Immature natural killer cell (primary cell): ENCODE results near the gene SEBOX. TPM values are rescaled to one million over a fixed set of nuclear protein-coding genes. Genes with fewer than 3 reads are reported as not detected.

Experiments
- DNase-seq, 3 donors: peaks; one replicate each; pipeline ENCODE4 v3.0.0; 2022; ENCODE audit warnings: mixed read lengths in 1 of 3
- H3K27ac Mint-ChIP-seq, 6 donors: one replicate each; pipeline ENCODE4 v1.8.0; 2020; ENCODE audit warnings: mixed read lengths in 6 of 6, mild to moderate bottlenecking in 5 of 6, inconsistent platforms in 4 of 6, moderate library complexity in 3 of 6
- H3K27me3 Mint-ChIP-seq, 3 donors: one replicate each; pipeline ENCODE4 v1.8.0; 2020 to 2021; ENCODE audit warnings: low read depth in 3 of 3, mild to moderate bottlenecking in 3 of 3, mixed read lengths in 3 of 3, moderate library complexity in 3 of 3, inconsistent platforms in 1 of 3
- H3K36me3 Mint-ChIP-seq, 3 donors: one replicate each; pipeline ENCODE4 v1.8.0; 2020; ENCODE audit warnings: mixed read lengths in 3 of 3, inconsistent platforms in 2 of 3, mild to moderate bottlenecking in 2 of 3
- H3K4me1 Mint-ChIP-seq, 2 donors: one replicate each; pipeline ENCODE4 v1.8.0; 2020; ENCODE audit warnings: inconsistent platforms in 2 of 2, mild to moderate bottlenecking in 2 of 2, mixed read lengths in 2 of 2, moderate library complexity in 1 of 2
- H3K4me3 Mint-ChIP-seq, 5 donors: one replicate each; pipeline ENCODE4 v1.8.0; 2020; ENCODE audit warnings: mild to moderate bottlenecking in 5 of 5, mixed read lengths in 5 of 5, inconsistent platforms in 3 of 5, moderate library complexity in 3 of 5
- H3K9me3 Mint-ChIP-seq, 6 donors: one replicate each; pipeline ENCODE4 v1.8.0; 2020; ENCODE audit warnings: mild to moderate bottlenecking in 6 of 6, mixed read lengths in 6 of 6, inconsistent platforms in 4 of 6, moderate library complexity in 3 of 6
- polyA plus RNA-seq, 3 donors: library from polyadenylated mRNA; unstranded; fragments of 300-500 nt; fragmentation: Illumina TruSeq; gene quantifications; one replicate each; pipeline ENCODE4 v1.2.3, GENCODE V29; 2021

The SEBOX gene
- polyA plus RNA-seq, 3 donors from 2014 or later = not detected

GRCh38 chr17:28388106-28388505 lies 23.1 kb upstream of the SEBOX start:
- no peak for DNase-seq
- Mint-ChIP-seq H3K4me1 (peaks cover 20 to 27% of the 10 kb centered on the region in 2 donors), H3K9me3 (peaks cover 0 to 3% (median 0%) of the 10 kb centered on the region in 6 donors), H3K27me3 (peaks cover 0 to 6% (median 0%) of the 10 kb centered on the region in 3 donors), H3K36me3 (peaks cover 13 to 32% (median 22%) of the 10 kb centered on the region in 3 donors), H3K4me3 (no peak overlapping the region), H3K27ac (no peak overlapping the region)

- Mint-ChIP-seq H3K27me3 (peaks cover 0 to 8% (median 0%) of the 10 kb centered on the region in 3 donors), H3K4me1 (peaks cover 22 to 33% of the 10 kb centered on the region in 2 donors), H3K27ac (peak overlapping the region in 1 of 6 donors; percentile 31), H3K9me3 (peaks cover 0 to 3% (median 0%) of the 10 kb centered on the region in 6 donors), H3K36me3 (peaks cover 13 to 25% (median 20%) of the 10 kb centered on the region in 3 donors), H3K4me3 (peak overlapping the region in 3 of 5 donors; percentile 33 to 93 (median 38))
- DNase-seq = no peak
These were observed 21.4 kb upstream of the SEBOX start for GRCh38 chr17:28386391-28386790.

- DNase-seq = no peak
- H3K4me1 Mint-ChIP-seq = peaks cover 25 to 33% of the 10 kb centered on the region in 2 donors
- peak overlapping the region in 3 of 6 donors; percentile 37 to 73 (median 59) for H3K27ac Mint-ChIP-seq
- H3K4me3 Mint-ChIP-seq = peak overlapping the region; percentile 91 to 95 (median 93)
- H3K36me3 Mint-ChIP-seq = peaks cover 10 to 17% (median 14%) of the 10 kb centered on the region in 3 donors
- H3K9me3 Mint-ChIP-seq = peaks cover 0 to 3% (median 0%) of the 10 kb centered on the region in 6 donors
- peaks cover 2 to 7% (median 2%) of the 10 kb centered on the region in 3 donors for H3K27me3 Mint-ChIP-seq
These were observed 20.4 kb upstream of the SEBOX start for GRCh38 chr17:28385406-28385805.

GRCh38 chr17:28385037-28385400 lies 20.0 kb upstream of the SEBOX start:
- Mint-ChIP-seq H3K36me3 (peaks cover 10 to 16% (median 11%) of the 10 kb centered on the region in 3 donors), H3K27ac (peak overlapping the region; percentile 59 to 89 (median 81)), H3K27me3 (peaks cover 2 to 7% (median 2%) of the 10 kb centered on the region in 3 donors), H3K4me3 (peak overlapping the region; percentile 91 to 95 (median 93)), H3K9me3 (peaks cover 0 to 3% (median 0%) of the 10 kb centered on the region in 6 donors), H3K4me1 (peaks cover 25 to 33% of the 10 kb centered on the region in 2 donors)
- no peak for DNase-seq

DNA sequence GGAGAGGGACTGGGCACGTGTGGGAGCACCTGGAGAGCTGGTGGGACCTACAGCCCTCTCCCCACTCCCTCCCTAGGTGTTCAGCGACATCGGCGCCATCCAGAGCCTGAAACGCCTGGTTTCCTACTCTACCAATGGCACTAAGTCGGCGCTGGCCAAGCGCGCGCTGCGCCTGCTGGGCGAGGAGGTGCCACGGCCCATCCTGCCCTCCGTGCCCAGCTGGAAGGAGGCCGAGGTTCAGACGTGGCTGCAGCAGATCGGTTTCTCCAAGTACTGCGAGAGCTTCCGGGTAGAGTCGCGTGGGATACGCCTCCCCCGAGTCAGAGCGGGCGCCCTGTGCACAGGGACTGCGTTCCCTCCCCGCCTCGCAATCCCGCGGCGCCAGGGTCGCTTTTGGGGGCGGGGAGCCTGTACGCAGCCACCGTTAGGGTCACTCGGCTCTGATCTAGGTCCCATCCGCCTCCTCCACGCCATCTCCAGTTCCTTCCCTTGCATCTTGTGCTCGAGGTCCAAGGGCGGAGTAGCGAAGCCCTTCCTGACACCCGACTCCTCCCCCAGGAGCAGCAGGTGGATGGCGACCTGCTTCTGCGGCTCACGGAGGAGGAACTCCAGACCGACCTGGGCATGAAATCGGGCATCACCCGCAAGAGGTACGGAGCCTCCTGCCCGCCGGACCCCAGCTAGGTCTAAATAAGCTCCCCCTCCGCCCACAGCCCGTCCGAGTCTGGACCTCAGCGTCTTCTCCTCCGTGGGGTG lies 19.5 kb upstream of the SEBOX start:
- peak; percentile 41 to 62 (median 56) for DNase-seq
- Mint-ChIP-seq H3K27ac (peak overlapping the region; percentile 49 to 89 (median 83)), H3K4me1 (peaks cover 25 to 33% of the 10 kb centered on the region in 2 donors), H3K27me3 (peaks cover 2 to 7% (median 2%) of the 10 kb centered on the region in 3 donors), H3K36me3 (peaks cover 7 to 12% (median 10%) of the 10 kb centered on the region in 3 donors), H3K9me3 (peaks cover 0 to 2% (median 0%) of the 10 kb centered on the region in 6 donors), H3K4me3 (peak overlapping the region; percentile 91 to 95 (median 93))

- Mint-ChIP-seq H3K9me3 (peaks cover 0 to 1% (median 0%) of the 10 kb centered on the region in 6 donors), H3K4me3 (peak overlapping the region in 3 of 5 donors; percentile 3 to 30 (median 14)), H3K27ac (no peak overlapping the region)
These were observed 16.3 kb upstream of the SEBOX start for GRCh38 chr17:28381141-28381825.

GRCh38 chr17:28379814-28380801 lies 15.1 kb upstream of the SEBOX start:
- no peak overlapping the region for H3K27ac Mint-ChIP-seq
- peaks cover 2 to 7% (median 2%) of the 10 kb centered on the region in 3 donors for H3K27me3 Mint-ChIP-seq
- peaks cover 19 to 20% of the 10 kb centered on the region in 2 donors for H3K4me1 Mint-ChIP-seq
- H3K9me3 Mint-ChIP-seq = peaks cover 0 to 1% (median 0%) of the 10 kb centered on the region in 6 donors
- peak overlapping the region in 1 of 5 donors; percentile 27 for H3K4me3 Mint-ChIP-seq
- peaks cover 4 to 7% (median 7%) of the 10 kb centered on the region in 3 donors for H3K36me3 Mint-ChIP-seq
- no peak for DNase-seq

More at GRCh38 chr17:28381141-28381825, 16.3 kb upstream of the SEBOX start:
- Mint-ChIP-seq H3K27me3 (peaks cover 2 to 7% (median 2%) of the 10 kb centered on the region in 3 donors), H3K36me3 (peaks cover 4 to 7% (median 7%) of the 10 kb centered on the region in 3 donors), H3K4me1 (peaks cover 25 to 31% of the 10 kb centered on the region in 2 donors)
- no peak for DNase-seq

- peaks cover 19 to 20% of the 10 kb centered on the region in 2 donors for H3K4me1 Mint-ChIP-seq
- no peaks in the 10 kb centered on the region for H3K9me3 Mint-ChIP-seq
- peaks cover 0 to 3% (median 0%) of the 10 kb centered on the region in 3 donors for H3K27me3 Mint-ChIP-seq
- H3K4me3 Mint-ChIP-seq = peak overlapping the region; percentile 70 to 82 (median 74)
- H3K36me3 Mint-ChIP-seq = peaks cover 0 to 3% (median 0%) of the 10 kb centered on the region in 3 donors
- peak overlapping the region in 4 of 6 donors; percentile 34 to 75 (median 52) for H3K27ac Mint-ChIP-seq
- no peak for DNase-seq
These were observed 7.9 kb upstream of the SEBOX start for GRCh38 chr17:28372945-28373274.

DNA sequence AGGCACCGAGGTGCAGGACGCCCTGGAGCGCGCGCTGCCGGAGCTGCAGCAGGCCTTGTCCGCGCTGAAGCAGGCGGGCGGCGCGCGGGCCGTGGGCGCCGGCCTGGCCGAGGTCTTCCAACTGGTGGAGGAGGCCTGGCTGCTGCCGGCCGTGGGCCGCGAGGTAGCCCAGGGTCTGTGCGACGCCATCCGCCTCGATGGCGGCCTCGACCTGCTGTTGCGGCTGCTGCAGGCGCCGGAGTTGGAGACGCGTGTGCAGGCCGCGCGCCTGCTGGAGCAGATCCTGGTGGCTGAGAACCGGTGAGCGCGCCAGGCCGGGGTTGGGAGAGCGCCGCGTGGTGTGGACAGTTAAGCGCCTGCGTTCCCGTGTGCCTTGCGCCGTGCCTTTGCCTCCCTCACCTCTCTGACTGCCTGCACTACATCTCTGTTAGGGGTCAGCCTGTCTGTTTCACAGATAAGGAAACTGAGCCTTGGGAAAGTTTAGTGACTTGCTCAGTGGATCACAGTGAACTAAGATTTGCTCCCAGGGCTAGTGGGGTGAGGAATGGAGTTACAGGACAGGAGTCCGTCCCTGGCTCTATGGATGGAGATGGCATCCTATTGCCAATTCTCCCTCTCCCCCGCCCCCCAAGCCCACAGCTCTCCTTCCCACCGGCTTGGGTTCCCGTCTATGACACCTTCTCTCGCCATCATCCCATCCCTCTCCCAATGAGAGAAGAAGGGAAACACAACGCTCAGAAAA lies 7.4 kb upstream of the SEBOX start:
- no peak for DNase-seq
- Mint-ChIP-seq H3K4me3 (peak overlapping the region; percentile 70 to 82 (median 74)), H3K4me1 (peaks cover 19 to 20% of the 10 kb centered on the region in 2 donors), H3K27me3 (peaks cover 0 to 3% (median 0%) of the 10 kb centered on the region in 3 donors), H3K27ac (peak overlapping the region in 4 of 6 donors; percentile 40 to 75 (median 60)), H3K36me3 (peaks cover 0 to 3% (median 0%) of the 10 kb centered on the region in 3 donors), H3K9me3 (no peaks in the 10 kb centered on the region)

- Mint-ChIP-seq H3K9me3 (no peaks in the 10 kb centered on the region), H3K27ac (peak within 1 kb of the TSS; percentile 78 to 97 (median 90)), H3K36me3 (peaks cover 0 to 3% (median 0%) of the 10 kb centered on the region in 3 donors), H3K4me1 (peaks cover 19 to 20% of the 10 kb centered on the region in 2 donors), H3K4me3 (peak within 1 kb of the TSS; percentile 89 to 96 (median 94)), H3K27me3 (peaks cover 0 to 3% (median 0%) of the 10 kb centered on the region in 3 donors)
- peak; percentile 76 to 81 (median 77) for DNase-seq
These were observed 6.5 kb upstream of the SEBOX start, which contains the start of gene SARM1 for GRCh38 chr17:28371245-28372202. TSS of gene SARM1 (plus strand) at chr17:28371694. CDS start at chr17:28372033, 339 bp downstream.

DNA sequence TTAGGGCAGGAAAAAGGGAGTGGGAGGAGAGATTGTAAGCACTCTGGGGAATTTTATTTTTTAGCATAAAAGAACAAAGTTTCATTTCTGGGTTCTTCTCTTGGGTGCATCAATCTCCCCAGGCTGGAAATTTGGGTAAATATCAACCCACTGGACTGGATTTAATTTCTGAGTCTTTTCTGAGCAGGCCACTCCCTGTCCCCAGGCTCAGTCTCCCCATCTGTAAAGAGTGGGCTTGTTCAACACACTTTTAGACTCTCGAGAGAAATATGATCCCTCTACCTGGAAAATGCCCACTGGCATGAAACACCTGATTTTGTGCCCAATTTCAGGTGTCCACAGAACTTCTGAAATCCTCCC lies 5.7 kb upstream of the SEBOX start:
- no peak for DNase-seq
- Mint-ChIP-seq H3K27ac (peak overlapping the region; percentile 78 to 97 (median 90)), H3K9me3 (no peaks in the 10 kb centered on the region), H3K27me3 (peaks cover 0 to 3% (median 0%) of the 10 kb centered on the region in 3 donors), H3K4me3 (peak overlapping the region; percentile 89 to 96 (median 94)), H3K4me1 (peaks cover 19 to 20% of the 10 kb centered on the region in 2 donors), H3K36me3 (peaks cover 0 to 3% (median 0%) of the 10 kb centered on the region in 3 donors)
